Esophagus mucosa (tissue), 1 donor: Measurements from ENCODE around the gene CAB39L. TPM values are rescaled to one million over a fixed set of nuclear protein-coding genes. Genes with fewer than 3 reads are reported as not detected.
A peak's percentile ranks its signal among the peaks of the same experiment; 100 is the strongest.

Source experiments
- ATAC-seq: fragments of 200-7000 bp; cut with Tn5 transposase; one replicate; pipeline ENCODE4 v1.9.1; 2020
- total RNA-seq: library from RNA; stranded (reverse); gene quantifications from one replicate; pipeline ENCODE4 v1.2.4, GENCODE V29; 2023
- donor health status: DM: yes; HTN: yes; CAD: no.

CAB39L gene
- 11.8 TPM for total RNA-seq

GRCh38 chr13:49443704-49444523 is at the start of gene CAB39L, which contains the start of gene SETDB2:
Gene CAB39L, minus strand, starts transcription at chr13:49444064. Its CDS starts 61,154 bp downstream, at chr13:49382910.
Gene SETDB2, plus strand, starts transcription at chr13:49444274. Its CDS starts 7,620 bp downstream, at chr13:49451894.
- ATAC-seq: peak; percentile 99

- no peak for ATAC-seq
Observed at GRCh38 chr13:49488563-49488962, 44.7 kb upstream of the CAB39L start.

DNA sequence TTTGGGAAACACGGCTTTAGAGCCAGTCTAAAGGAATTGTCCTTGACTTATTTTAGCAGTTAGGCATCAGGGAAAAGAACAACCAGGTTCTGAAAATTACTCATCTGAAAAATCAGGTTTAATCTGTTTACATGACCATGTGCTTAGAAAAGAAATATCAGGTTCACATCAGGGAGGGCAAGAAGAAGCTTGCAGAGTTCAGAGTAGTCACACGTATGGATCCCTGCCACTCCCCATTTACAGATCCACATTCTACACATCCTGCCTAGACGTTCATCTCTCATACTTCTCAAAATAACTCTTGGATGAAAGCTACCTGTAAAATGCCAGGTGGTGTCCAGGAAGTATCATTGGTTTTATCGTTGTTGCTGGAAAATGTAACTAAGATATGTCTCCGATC is 37.9 kb upstream of the CAB39L start:
- ATAC-seq: peak; percentile 87

GRCh38 chr13:49476529-49476928 is 32.7 kb upstream of the CAB39L start:
- no peak for ATAC-seq

GRCh38 chr13:49472186-49472585 is 28.3 kb upstream of the CAB39L start:
- peak; percentile 59 for ATAC-seq

GRCh38 chr13:49466292-49466838 is 22.5 kb upstream of the CAB39L start:
- no peak for ATAC-seq

DNA sequence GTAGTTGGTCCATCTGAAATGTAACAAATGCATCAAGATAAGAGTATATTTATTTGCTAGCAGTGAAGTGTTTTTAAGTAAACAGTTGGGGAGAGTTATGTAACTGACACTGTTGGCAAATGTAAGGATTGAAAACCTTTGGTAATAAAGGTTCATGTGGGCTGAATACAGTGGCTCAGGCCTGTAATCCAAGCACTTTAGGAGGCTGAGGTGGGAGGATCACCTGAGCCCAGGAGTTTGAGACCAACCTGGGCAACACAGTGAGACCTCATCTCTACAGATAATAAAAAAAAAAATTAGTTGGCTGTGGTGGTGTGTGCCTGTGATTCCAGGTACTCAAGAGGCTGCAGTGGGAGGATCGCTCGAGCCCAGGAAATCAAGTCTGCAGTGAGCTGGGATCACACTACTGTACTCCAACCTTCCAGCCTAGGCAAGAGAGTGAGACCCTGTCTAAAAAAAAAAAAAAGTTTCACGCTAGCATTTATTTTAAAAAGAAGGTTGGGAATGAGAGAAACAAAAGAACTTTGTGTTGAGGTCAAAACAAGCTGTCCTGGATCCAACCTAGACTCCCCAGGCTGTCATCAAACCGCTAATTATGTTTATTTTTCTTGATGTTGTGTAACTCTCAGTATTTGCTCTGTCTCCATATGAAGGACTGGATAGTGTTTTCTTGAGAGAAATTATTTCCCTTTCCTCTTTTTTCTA is 20.9 kb upstream of the CAB39L start:
- no peak for ATAC-seq

- ATAC-seq: no peak
Observed at GRCh38 chr13:49464085-49464484, 20.2 kb upstream of the CAB39L start.

DNA sequence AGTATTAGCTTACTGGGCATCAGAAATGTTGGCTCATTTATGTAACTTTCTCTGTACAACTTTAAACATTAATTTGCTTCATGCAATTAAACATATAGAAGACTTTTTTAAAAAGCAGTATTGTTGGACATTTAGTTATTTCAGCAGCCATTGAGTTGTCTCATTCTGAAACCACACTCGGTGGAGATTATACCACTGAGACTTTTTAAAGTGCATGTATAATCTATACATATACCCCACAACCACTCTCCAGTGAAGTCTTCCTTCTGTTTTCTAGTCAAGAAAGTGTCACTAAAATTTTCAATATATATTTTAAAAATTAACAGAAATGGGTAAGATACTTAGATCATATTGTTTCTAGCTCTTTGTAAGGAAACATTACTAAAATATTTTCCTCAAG is 15.7 kb upstream of the CAB39L start:
- ATAC-seq: no peak

GRCh38 chr13:49457221-49457620 is 13.4 kb upstream of the CAB39L start:
- ATAC-seq: no peak

- no peak for ATAC-seq
Observed at GRCh38 chr13:49456156-49456555, 12.3 kb upstream of the CAB39L start.

DNA sequence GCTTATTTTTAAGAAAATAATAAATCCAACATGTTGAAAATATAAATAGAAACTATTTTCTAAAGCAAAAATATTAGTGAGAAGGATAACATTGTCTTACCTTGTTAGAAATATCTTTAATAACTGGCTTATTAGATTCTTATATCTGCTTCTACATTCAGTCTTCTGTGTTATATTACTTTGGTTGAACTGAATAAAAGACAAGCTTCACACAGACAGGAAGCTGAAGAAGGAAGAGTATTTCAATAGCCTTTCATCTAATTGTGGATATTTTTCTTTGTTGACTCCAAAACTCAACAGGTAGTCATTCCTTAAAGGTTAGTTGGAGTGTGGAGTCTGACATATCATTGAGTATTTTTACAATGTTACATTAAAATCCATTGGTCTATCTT is 11.1 kb upstream of the CAB39L start:
- ATAC-seq: no peak

DNA sequence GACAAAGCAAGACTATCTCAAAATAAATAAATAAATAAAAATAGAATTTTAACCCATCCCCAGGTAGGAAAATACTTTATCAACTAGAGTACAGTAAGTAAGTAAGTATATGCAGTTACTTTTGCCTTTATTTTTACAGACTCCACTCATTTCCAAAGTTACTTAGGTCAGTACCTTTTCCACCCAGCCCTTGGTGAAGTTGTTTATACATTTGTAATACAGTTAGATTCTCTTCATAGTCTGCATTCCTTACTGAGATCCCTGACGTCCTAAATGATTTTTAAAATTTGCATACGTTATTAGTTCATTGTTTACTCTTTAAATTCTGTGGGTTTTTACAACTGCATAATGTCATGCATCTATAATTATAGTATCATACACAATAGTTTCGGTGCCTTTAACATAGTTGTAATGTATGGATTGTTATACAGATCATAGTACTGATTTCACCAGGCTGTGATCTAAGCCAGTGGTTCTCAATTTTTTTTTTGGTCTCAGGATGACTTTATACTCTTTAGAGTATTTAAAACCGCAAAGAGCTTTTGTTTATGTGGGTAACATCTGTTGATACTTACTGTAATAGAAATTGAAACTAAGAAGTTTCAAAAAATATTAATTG is 10.6 kb upstream of the CAB39L start:
- ATAC-seq: no peak

DNA sequence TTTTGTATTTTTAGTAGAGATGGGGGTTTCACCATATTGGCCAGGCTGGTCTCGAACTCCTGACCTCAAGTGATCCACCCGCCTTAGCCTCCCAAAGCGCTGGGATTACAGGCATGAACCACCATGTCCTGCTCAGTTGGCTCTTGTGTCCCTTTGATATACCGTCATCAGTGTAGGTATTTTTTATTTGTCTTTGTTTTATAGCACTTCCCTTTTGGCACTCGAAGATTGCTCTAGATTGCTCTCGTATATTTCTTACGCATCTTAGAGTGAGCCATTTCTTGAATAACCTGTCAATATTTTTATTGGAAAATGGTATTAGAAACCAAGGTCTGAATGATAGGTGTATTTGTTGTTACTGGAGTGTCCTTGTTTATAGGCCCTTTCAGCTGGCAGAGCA is 9.6 kb upstream of the CAB39L start:
- no peak for ATAC-seq

- no peak for ATAC-seq
Observed at GRCh38 chr13:49452725-49453457, 9.0 kb upstream of the CAB39L start.

GRCh38 chr13:49450105-49450819 is 6.4 kb upstream of the CAB39L start:
- no peak for ATAC-seq

DNA sequence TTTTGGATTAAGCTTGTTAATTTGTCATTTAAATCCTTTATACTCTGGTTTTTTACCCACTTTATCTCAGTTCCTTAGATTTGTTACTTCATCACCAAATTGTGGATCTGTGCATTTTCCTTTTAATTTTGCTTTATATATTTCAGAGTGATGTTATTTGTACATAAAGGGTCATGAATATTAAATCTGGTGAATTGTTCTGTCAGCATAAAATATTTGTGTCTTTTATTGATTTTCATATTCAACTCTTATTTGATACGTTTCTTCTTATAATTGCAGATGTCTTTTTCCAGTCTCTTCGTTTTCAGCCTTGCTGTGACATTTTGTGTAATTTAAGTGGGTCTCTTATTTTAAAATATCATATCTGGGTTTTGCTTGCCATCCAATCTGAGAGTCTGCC is 4.9 kb upstream of the CAB39L start:
- no peak for ATAC-seq

DNA sequence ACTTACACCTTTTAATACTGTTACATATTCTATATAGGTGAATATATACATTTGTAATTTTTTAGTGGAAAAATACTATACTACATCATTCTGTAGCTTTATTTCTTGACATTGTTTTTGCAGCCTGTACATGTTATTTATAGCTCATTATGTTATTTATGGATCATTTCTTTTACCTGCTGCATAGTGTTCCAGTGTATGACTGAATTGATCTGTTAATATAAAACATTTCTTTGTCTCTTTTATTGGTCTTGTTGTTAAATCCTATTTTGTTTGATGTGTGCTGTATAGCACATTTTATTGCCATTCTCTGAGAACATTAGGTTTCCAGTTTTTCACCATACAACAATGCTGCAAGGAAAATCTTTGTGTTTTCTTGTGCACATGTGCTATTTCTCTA is 2.6 kb upstream of the CAB39L start:
- ATAC-seq: no peak

DNA sequence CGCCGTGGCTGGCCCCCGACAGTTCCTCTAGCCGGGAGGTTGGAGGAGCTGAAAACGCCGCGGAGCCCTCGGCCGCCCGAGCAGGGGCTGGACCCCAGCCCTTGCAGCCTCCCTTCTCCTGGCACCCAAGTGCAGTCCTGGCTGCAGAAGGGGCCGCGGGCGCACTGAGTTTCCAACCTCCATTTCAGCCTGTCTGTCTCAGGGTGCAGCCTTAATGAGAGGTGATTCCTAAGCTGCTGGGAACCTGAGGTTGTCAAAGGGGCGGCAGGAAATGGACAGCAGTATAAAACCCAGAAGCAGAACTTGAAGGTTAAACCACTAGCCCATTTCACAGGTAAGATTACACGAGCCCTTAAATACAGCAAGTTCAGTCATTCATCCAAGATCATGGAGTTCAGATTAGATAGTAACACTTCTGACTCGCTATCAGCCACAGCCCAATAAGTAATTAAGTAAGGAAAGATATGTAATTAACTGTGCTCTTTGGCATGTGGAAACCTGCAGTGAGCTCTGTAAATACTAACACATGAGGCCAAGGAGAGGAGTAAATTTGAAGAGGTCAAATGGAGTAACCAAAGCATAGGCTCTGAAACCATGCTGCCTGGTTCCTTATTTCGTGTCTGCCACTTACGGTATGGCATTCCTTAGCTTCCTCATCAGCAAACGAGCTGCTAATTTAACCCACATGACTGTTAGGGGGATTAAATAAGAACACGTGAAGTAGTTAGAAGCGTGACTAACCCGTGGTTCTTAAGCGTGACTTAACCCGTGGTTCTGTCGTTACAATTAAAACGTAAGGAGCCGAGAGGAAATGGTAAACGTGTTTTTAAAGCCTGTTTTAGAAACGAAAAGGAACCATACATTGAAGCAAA is 896 bp upstream of the CAB39L start:
- peak; percentile 49 for ATAC-seq

GRCh38 chr13:49443357-49443703 is 534 bp downstream of the CAB39L start:
- ATAC-seq: no peak

DNA sequence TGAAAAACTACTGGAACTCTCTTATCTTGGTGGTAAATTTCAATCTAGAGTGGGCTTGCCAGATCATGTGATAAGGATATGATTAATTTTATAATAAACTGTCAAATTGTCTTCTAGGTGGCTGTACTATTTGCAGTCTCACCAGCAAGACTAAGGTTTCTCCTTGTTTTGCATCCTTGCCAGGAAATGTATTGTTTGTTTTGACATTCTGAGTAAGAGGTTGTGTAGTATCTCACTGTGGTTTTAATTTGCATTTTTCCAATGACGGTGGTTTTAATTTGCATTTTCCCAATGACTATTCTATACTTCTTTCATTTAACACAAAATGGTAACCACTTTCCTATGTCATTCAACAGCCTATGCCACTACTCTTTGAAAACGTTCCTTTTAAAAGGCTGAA is 2.0 kb downstream of the CAB39L start:
- ATAC-seq: no peak
